ENCODE results near the gene BUD23. TPM values are rescaled to one million over a fixed set of nuclear protein-coding genes. Genes with fewer than 3 reads are reported as not detected.

Gene BUD23
- total and polyA plus RNA-seq, 2 donors (not counting 1 experiment from before 2014, with no cell fraction given) = 62.4 to 63.9 TPM

GRCh38 chr7:73738220-73738611, 54.8 kb downstream of the BUD23 start:
- peak; percentile 80 for DNase-seq
- no peaks in the 10 kb centered on the region for H3K27me3 Mint-ChIP-seq
- Histone ChIP-seq H3K27ac (ENCODE audit: low read length in 2 of 2) (peak overlapping the region; percentile 63 to 93), H3K4me1 (ENCODE audit: control insufficient read depth in 2 of 2, insufficient read depth in 2 of 2, low read length in 2 of 2) (peaks cover 4 to 18% of the 10 kb centered on the region in 2 donors), H3K9me3 (ENCODE audit: control extremely low read depth in 1 of 3, control insufficient read depth in 2 of 3, insufficient read depth in 1 of 3, low read length in 2 of 3) (peaks cover 0 to 6% (median 0%) of the 10 kb centered on the region in 3 donors), H3K79me2 (ENCODE audit: control insufficient read depth, insufficient read depth, low read length) (peaks cover 4% of the 10 kb centered on the region), H3K9ac (ENCODE audit: low read length) (peak overlapping the region; percentile 94), H3K36me3 (replicated peaks in 1 of 2; ENCODE audit: control extremely low read depth in 1 of 2, control insufficient read depth in 1 of 2, extremely low read depth in 1 of 2, insufficient read depth in 2 of 2, low read length in 1 of 2) (peaks cover 0 to 7% of the 10 kb centered on the region in 2 experiments), H2AFZ (ENCODE audit: insufficient read depth, low read depth, low read length, poor library complexity, severe bottlenecking) (peak overlapping the region; percentile 92), H3K27me3 (replicated peaks in 1 of 4; ENCODE audit: control extremely low read depth in 1 of 4, control insufficient read depth in 3 of 4, insufficient read depth in 4 of 4, low read length in 3 of 4) (peaks cover 0 to 4% (median 0%) of the 10 kb centered on the region in 4 experiments), H3K4me2 (replicated peaks; ENCODE audit: low read depth, low read length, poor library complexity, severe bottlenecking) (peak overlapping the region; percentile 95), H3K4me3 (ENCODE audit: control extremely low read depth in 1 of 5, extremely low read depth in 1 of 5, insufficient read depth in 1 of 5, low read depth in 2 of 5, low read length in 4 of 5) (peak overlapping the region; percentile 61 to 94 (median 91)), H4K20me1 (ENCODE audit: control insufficient read depth, insufficient read depth, low read length, poor library complexity, severe bottlenecking) (peaks cover 8% of the 10 kb centered on the region)
- CTCF ChIA-PET = interaction anchor here (1.1 to 2.3 kb wide), 3 partner anchors 13 to 131 kb away, joined by 5 to 12 read pairs (median 6); partner anchors contain the start of gene STX1A
- 1% methylated on average over 20 of the region's 24 CpGs for WGBS (ENCODE audit: insufficient coverage)
- H3K9me3 Mint-ChIP-seq (ENCODE audit: insufficient read depth) = no peaks in the 10 kb centered on the region
- H3K4me1 Mint-ChIP-seq = peaks cover 11% of the 10 kb centered on the region
- intact Hi-C loops (cut with micrococcal nuclease) = loop anchor here (1.0 to 10.0 kb wide), 9 partner anchors 19 to 434 kb away; partner anchors contain the start of genes BAZ1B, BCL7B, BUD23 and DNAJC30
- peak; percentile 9 for ATAC-seq (ENCODE audit: low read depth)
- H3K27ac Mint-ChIP-seq = peak overlapping the region; percentile 89
- peak overlapping the region; percentile 91 for H3K4me3 Mint-ChIP-seq
- TF ChIP-seq CTCF (IDR thresholded peaks at IDR 0.05) = no peak
- no peak for TF ChIP-seq EZH2 (IDR thresholded peaks at IDR 0.05; ENCODE audit: borderline replicate concordance, insufficient read depth, low read depth, low read length, poor library complexity, severe bottlenecking)
- POLR2A ChIA-PET = interaction anchor here (0.5 to 1.4 kb wide), 4 partner anchors 74 to 448 kb away, joined by 5 to 11 read pairs (median 8); partner anchors contain the start of gene BAZ1B
